NCI-H1105 (cell line): ENCODE measurements around the gene GADL1.

Experiments used
- DNase-seq: peaks from one replicate; lab custom pipeline; 2025; lab: John Stamatoyannopoulos, UW

The GADL1 gene

GRCh38 chr3:30721314-30721634, 173.2 kb downstream of the GADL1 start:
- DNase-seq: no peak

GRCh38 chr3:30720586-30721313, 173.7 kb downstream of the GADL1 start:
- no peak for DNase-seq

DNA sequence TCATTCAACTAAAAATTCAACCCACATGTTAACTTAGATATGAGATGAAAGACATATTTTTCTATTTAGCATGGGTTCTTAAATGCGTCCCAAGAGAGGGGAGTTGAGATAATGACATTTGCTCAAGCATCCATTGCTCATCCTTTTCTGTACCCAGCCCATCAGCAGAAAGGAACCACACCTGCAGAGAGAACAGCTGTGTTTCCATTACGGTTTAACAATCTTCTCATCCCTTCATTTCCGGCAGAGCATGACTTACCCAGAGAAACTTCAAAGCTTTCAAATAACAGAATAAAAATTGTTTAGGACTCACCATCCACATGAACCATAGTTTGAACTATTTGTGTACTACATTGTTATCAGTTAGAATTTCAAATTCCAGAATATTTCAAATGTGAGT, 174.9 kb downstream of the GADL1 start:
- no peak for DNase-seq

- DNase-seq: no peak
These were observed 180.5 kb downstream of the GADL1 start for GRCh38 chr3:30713885-30714503.

GRCh38 chr3:30712991-30713390, 181.5 kb downstream of the GADL1 start:
- DNase-seq: no peak

DNA sequence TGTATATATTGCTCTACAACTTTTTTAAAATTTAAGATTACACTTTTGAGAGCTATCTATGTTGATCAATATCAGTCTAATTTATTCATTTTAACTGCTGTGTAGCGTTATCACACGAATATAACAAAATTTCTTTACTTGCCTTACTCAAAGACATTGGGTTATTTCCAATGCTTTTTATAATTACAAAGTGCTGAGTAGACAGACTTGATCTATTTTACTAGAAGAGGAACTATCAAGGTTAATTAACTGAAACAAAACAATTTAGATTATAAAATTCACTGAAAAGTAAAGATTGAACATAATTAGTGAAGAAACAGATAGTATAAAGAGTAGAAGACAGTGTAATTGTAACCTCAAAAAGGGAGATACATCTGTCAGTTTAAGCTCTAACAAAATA, 182.6 kb downstream of the GADL1 start:
- no peak for DNase-seq

- DNase-seq: no peak
These were observed 183.3 kb downstream of the GADL1 start for GRCh38 chr3:30711151-30711550.

- DNase-seq: no peak
These were observed 184.4 kb downstream of the GADL1 start for GRCh38 chr3:30710017-30710416.

GRCh38 chr3:30708472-30708871, 186.0 kb downstream of the GADL1 start:
- DNase-seq: no peak

DNA sequence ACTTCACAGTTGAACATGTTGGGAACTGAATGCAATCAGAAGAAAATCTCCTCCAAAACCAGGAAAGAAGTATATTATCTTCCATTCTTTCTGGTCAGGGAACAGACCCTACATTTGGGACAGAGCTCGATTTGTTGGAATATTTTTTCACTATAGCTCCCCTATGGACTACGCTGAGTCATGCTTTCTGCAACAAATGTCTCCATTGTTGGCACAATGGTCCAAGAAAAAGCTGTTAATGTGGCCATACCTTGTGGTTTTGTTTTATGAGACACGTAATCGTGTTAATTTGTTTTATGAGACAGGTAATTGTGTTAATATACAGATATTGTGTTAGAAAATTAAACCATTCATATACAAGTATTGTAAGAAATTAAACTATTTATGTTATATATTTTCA, 186.6 kb downstream of the GADL1 start:
- DNase-seq: no peak

DNA sequence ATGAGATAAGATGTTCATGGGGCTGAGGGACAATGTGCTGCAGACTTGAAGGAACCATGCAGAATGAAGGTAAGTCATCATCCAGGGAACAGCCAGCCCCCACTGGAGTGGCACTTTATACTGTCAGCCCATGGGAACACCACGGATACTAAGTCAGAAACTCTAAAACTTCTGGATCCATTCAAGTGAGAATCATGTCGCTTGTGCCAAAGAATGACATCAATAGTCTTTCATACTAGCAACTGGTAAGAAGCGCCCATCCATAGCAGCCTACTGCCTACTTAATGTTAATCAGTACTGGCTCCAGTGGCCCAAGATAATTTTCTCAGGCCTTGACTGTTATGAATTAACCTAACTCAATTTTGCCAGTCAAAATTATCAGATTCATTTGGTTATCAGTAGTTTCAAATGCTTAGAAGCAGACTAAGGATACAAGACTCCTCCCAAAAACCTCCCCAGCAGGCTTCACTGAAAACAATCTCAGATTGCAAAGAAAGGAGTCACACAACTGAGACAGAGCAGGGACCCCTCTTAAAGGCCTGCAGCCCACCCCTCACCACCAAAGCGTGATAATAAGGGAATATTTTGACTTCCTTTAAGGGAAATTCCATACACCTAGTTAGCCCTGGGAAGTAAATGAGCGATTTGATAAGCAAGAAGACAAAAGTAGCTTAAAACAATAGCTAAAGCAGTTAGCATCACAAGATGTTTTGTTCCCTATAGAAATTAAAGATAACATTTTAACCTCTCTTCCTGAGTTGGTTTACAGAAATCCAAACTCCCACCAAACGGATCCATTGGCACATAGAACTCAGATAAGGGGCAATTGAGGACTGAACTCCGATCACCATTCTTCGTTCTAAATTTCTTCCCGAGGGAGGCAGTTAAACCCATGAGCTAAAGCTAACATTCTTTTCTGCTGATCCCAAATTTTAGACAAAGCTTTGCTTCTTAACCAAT, 189.2 kb downstream of the GADL1 start:
- no peak for DNase-seq

GRCh38 chr3:30702828-30703397, 191.5 kb downstream of the GADL1 start:
- no peak for DNase-seq

DNA sequence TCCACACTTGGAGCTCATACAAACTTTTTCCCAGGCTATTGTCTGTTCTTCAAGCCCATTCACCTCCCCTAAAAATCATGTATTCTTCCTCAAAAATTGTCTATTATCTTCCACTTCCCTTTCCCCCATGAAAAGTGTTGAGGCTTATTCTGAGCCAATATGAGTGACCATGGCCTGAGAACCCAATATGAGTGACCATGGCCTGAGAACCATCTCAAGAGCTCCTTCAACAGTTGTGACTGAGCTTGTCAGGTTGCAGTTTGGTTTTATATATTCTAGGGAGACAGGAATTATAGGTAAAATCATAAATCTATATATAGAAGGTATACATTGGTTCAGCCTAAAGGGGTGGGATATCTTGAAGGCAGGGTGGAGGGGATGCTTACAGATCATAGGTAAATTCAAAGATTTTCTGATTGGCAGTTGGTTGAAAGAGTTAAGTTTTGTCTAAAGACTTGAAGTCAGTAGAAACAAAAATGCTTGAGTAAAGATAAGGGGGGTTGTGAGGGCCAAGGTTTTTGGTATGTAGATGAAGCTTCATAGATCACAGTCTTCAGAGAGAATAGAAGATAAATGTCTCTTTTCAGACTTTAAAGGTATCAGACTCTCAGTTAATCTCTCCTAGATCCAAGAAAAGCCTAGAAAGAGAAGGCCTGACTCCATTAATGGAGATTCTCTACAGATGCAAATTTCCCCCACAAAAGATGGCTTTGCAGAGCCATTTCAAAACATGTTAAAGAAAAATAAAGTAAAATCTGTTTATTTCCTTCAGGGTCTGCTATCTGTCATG, 192.2 kb downstream of the GADL1 start:
- DNase-seq: no peak

DNA sequence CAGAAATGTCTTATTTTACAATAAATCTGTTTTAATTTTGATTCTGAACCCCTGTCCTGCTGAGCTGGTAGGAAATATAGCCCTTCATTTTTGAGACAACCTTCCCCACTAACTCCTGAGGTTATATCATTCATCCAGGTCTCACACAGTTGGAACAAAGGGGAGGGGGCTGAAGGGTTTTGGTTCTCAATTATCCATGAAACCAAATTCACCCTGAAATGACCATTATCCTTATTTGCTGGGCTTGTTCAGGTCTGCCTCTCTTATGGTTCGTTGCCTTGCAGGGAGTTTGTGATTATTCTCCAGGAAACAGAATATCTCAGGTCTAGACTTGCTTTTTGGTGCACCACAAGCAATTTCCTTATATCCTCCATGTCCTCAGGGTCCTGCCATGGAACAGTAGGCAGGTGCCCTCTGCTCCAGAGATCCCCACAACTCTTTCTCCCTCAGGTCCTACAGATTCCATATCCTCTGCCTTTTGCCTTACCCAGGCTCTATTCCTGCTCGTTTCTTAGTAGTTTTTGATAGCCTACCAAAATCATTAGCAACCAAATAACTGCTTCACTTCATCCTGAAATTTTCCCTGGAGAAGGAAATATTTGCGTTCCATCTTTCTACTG, 193.6 kb downstream of the GADL1 start:
- no peak for DNase-seq

DNA sequence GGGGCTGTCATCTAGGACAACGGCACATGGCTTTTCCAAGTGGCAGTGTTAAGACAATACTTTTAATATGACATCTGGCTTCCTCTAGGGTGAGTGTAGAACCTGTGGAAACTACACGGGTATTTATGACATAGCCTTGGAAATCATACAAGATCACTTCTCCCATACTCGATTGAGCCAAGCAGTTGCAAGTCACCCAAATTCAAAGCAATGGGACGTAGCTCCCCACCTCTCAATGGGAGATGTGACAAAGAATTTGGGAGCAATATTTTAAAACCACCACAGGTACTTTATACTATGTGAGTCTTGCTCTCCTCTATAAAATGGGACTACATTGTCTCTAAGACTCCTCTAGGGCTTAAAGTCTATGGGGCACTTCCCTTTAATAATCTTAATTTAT, 194.5 kb downstream of the GADL1 start:
- DNase-seq: no peak

DNA sequence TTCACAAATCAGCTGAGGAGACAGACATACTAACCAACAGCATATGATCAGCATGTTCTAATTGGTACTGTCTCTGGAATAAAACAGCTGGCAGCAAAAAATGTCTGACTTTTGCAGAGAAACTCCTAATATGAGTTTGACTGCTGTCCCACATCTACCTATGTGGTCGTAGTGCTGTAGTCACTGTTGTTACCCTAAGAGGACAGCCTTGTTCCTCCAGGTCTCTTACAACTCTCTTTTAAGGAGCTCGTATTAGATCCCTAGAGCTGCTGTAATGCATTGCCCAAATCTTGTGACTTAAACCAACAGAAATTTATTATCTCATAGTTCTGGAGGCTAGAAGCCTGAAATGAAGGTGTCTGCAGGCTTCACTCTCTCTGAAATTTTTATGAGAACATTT, 195.9 kb downstream of the GADL1 start:
- no peak for DNase-seq

GRCh38 chr3:30696896-30697295, 197.6 kb downstream of the GADL1 start:
- DNase-seq: no peak

- DNase-seq: no peak
These were observed 198.1 kb downstream of the GADL1 start for GRCh38 chr3:30696403-30696819.

DNA sequence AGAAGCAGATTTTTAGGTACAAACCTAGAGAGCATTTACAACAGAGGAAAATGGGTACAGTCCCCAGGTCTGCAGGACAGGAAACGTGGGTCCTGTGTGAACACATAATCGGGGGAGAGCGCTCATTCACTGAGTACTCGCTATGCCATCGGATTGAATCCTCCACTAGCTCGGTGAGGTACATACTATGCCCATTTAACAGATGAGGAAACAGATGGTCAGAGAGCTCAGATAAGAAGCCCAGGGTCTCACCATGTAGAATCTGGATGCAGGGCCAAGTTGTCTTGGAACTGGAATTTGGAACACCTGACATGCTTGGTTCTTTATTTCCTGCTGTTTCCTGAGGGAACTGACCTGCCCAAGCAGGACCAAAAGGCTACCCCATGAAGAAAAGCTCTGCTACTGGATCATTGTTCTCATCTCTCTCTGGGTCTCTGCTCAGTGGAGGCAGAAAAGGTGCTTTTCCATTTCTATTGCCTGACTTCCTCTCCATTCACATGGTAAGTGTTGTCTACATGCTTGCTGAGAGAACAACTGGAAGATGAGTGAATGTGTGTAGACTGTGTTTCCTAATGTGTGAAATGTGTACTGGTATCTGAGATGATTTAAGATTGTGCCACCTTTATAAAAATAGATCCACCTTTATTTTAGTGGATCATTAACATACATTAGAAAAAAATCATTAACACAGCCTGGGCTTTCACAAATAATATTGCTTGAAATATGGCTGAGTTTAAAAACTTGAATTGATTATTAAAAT, 199.0 kb downstream of the GADL1 start:
- no peak for DNase-seq

DNA sequence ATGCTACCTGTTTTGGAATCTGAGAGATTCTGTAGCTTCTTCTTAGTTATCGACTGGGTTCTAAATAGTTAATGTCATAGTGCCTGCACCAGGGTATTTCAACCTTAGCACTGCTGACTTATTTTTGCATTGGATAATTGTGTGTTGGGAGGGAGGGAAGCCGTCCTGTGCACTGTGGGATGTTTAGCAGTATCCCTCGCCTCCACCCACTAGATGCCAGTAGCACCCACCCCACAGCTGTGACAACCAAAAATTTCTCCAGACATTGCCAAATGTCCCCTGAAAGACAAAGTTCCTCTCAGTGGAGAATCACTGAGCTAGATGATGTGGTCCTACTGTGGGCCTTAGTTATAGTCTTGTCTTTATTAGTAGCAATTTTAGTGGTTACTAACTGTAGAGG, 199.8 kb downstream of the GADL1 start:
- no peak for DNase-seq

GRCh38 chr3:30694148-30694547, 200.3 kb downstream of the GADL1 start:
- no peak for DNase-seq
